AG04449 (cell line): Measurements from ENCODE around the gene NFKBIZ.

Source experiments
- CTCF ChIA-PET: fragments of 350-600 bp; formaldehyde crosslinking; extraction: SDS; loops from one replicate; lab custom pipeline; 2021; ENCODE audit warnings: antibody characterized with exemption; lab: Yijun Ruan, JAX
- POLR2A ChIA-PET: fragments of 400-600, 350-600 bp; formaldehyde crosslinking; extraction: SDS; loops from one replicate; lab custom pipeline; 2020; ENCODE audit warnings: antibody characterized with exemption, inconsistent platforms; lab: Yijun Ruan, JAX
- DNase-seq: peaks from one replicate; pipeline ENCODE4 v3.0.0-alpha.2; 2010; ENCODE audit warnings: low read depth, low spot score
- H3K4me3 ChIP-seq: 2 replicates; pipeline ENCODE4 v1.5.1; 2011; ENCODE audit warnings: low read depth, mild to moderate bottlenecking, control low read depth, low read length
- CTCF ChIP-seq: IDR thresholded peaks from one replicate; pipeline ENCODE4 v1.5.1; 2011; ENCODE audit warnings: mild to moderate bottlenecking, moderate library complexity, low read length, control low read depth, inconsistent platforms; ENCODE audit not compliant: insufficient read depth; ENCODE audit errors: missing control alignments

Gene NFKBIZ

GRCh38 chr3:101833446-101833974, 15.8 kb upstream of the NFKBIZ start:
- ChIA-PET POLR2A (no interaction called here), CTCF (no interaction called here)
- no peak for DNase-seq
- no peak for TF ChIP-seq CTCF
- H3K4me3 ChIP-seq: no peak overlapping the region

GRCh38 chr3:101835676-101836075, 13.6 kb upstream of the NFKBIZ start:
- no peak for DNase-seq
- no peak overlapping the region for H3K4me3 ChIP-seq
- ChIA-PET POLR2A (interaction anchor here (1.9 kb wide), 1 partner anchor 14 kb away, joined by 8 read pairs; the partner anchor contains the start of gene NFKBIZ), CTCF (interaction anchor here (1.0 kb wide), 1 partner anchor 389 kb away, joined by 3 read pairs; no protein-coding TSS in a partner anchor)
- no peak for TF ChIP-seq CTCF

GRCh38 chr3:101836160-101836559, 13.2 kb upstream of the NFKBIZ start:
- DNase-seq: no peak
- POLR2A ChIA-PET: interaction anchor here (1.9 kb wide), 1 partner anchor 13 kb away, joined by 8 read pairs; the partner anchor contains the start of gene NFKBIZ
- TF ChIP-seq CTCF: no peak
- H3K4me3 ChIP-seq: no peak overlapping the region
- CTCF ChIA-PET: interaction anchor here (1.0 kb wide), 1 partner anchor 389 kb away, joined by 3 read pairs; no protein-coding TSS in a partner anchor

- TF ChIP-seq CTCF: no peak
- ChIA-PET CTCF (interaction anchor here (0.7 to 1.2 kb wide), 2 partner anchors 388 to 389 kb away, joined by 3 to 4 read pairs; no protein-coding TSS in a partner anchor), POLR2A (interaction anchor here (0.6 to 1.9 kb wide), 2 partner anchors 12 kb away, joined by 4 to 8 read pairs; partner anchors contain the start of gene NFKBIZ)
- H3K4me3 ChIP-seq: no peak overlapping the region
- no peak for DNase-seq
Observed at GRCh38 chr3:101836652-101837598, 12.4 kb upstream of the NFKBIZ start.

GRCh38 chr3:101838691-101839090, 10.6 kb upstream of the NFKBIZ start:
- CTCF ChIA-PET: interaction anchor here (0.7 to 1.0 kb wide), 3 partner anchors 9 to 390 kb away, joined by 3 read pairs; no protein-coding TSS in a partner anchor
- no peak for DNase-seq
- POLR2A ChIA-PET: interaction anchor here (2.9 kb wide), 1 partner anchor 11 kb away, joined by 15 read pairs; the partner anchor contains the start of gene NFKBIZ
- no peak for TF ChIP-seq CTCF
- H3K4me3 ChIP-seq: no peak overlapping the region

- ChIA-PET POLR2A (interaction anchor here (2.9 kb wide), 1 partner anchor 9 kb away, joined by 15 read pairs; the partner anchor contains the start of gene NFKBIZ), CTCF (interaction anchor here (1.3 kb wide), 1 partner anchor 10 kb away, joined by 5 read pairs; no protein-coding TSS in a partner anchor)
- DNase-seq: no peak
- no peak overlapping the region for H3K4me3 ChIP-seq
- no peak for TF ChIP-seq CTCF
Observed at GRCh38 chr3:101840066-101840465, 9.2 kb upstream of the NFKBIZ start.
